Measurements from ENCODE around the gene EIF3F. TPM values are rescaled to one million over a fixed set of nuclear protein-coding genes. Genes with fewer than 3 reads are reported as not detected.

EIF3F gene
- total and polyA plus RNA-seq, 9 of the 15 experiments (the other 6 are each of a cell fraction or from before 2014, with no cell fraction given): 50.1 to 259 (median 135) TPM

GRCh38 chr11:8036002-8036802 lies 49.1 kb downstream of the EIF3F start:
- no peaks in the 10 kb centered on the region for H3K9me3 ChIP-seq (replicated peaks; ENCODE audit: control insufficient read depth, insufficient read depth, low read depth, low read length)
- no peaks in the 10 kb centered on the region for H3K9me1 ChIP-seq (ENCODE audit: control insufficient read depth, insufficient read depth, low read length)
- H3K27me3 ChIP-seq (ENCODE audit: control insufficient read depth in 2 of 2, insufficient read depth in 2 of 2, low read length in 2 of 2): peaks cover 8 to 37% of the 10 kb centered on the region in 2 experiments; a peak in 4 of 5 replicates
- ChIA-PET POLR2A (interaction anchor here (0.7 kb wide), 2 partner anchors 46 to 160 kb away, joined by 3 to 4 read pairs; no protein-coding TSS in a partner anchor), CTCF (ENCODE audit: low intra/inter-chr PET ratio) (no interaction called here)
- H3K27ac ChIP-seq (ENCODE audit: extremely low read depth, low read depth, low read length): no peak overlapping the region
- DNase-seq (ENCODE audit: extremely low read depth in 1 of 4, low spot score in 3 of 4) (no peak), FAIRE-seq (no peak), ATAC-seq (no peak)
- H3K9ac ChIP-seq (ENCODE audit: insufficient read depth in 1 of 2, low read depth in 2 of 2, low read length in 2 of 2): no peak overlapping the region
- H3K4me3 ChIP-seq: no peak overlapping the region
- no TSS peak for BruUV-seq (replicated peaks)
- H3K4me1 ChIP-seq (replicated peaks in 1 of 2; ENCODE audit: control insufficient read depth in 2 of 2, insufficient read depth in 2 of 2, low read length in 2 of 2): no peaks in the 10 kb centered on the region; a peak in 1 of 5 replicates
- intact Hi-C loops (cut with micrococcal nuclease): no loop called here
- no peak overlapping the region for H3K4me2 ChIP-seq (ENCODE audit: insufficient read depth, low read length)
- no peaks in the 10 kb centered on the region for H3K79me2 ChIP-seq (ENCODE audit: control insufficient read depth, insufficient read depth, low read length)
- peaks cover 12% of the 10 kb centered on the region for H4K20me1 ChIP-seq (replicated peaks; ENCODE audit: control insufficient read depth, insufficient read depth, low read length)
- no peak for TF ChIP-seq RNF2 (IDR thresholded peaks at IDR 0.05)
- TF ChIP-seq ZNF445 (CRISPR knock-in tag; IDR thresholded peaks at IDR 0.05; ENCODE audit: low read depth): no peak
- no peak for TF ChIP-seq PHTF2 (CRISPR knock-in tag; IDR thresholded peaks at IDR 0.05)
- TF ChIP-seq CGGBP1 (CRISPR knock-in tag; IDR thresholded peaks at IDR 0.05): no peak
- no peak for TF ChIP-seq PTRF (tag; IDR thresholded peaks at IDR 0.05)
- no peak for TF ChIP-seq ZNF239 (CRISPR knock-in tag; IDR thresholded peaks at IDR 0.05)
- TF ChIP-seq HNRNPLL (IDR thresholded peaks at IDR 0.05; ENCODE audit: low read depth, low read length, poor library complexity, severe bottlenecking): no peak
- no peak for TF ChIP-seq XRCC3 (IDR thresholded peaks at IDR 0.05)
- H3K36me3 ChIP-seq (ENCODE audit: control insufficient read depth, insufficient read depth, low read length): no peaks in the 10 kb centered on the region
- in situ Hi-C loops (cut with MboI): no loop called here
- no peak overlapping the region for H2AFZ ChIP-seq (ENCODE audit: low read depth, low read length)
- 0% methylated on average over 5 of the region's 5 CpGs for WGBS (ENCODE audit: insufficient coverage, low coverage, missing lambda C conversion rate)

Measured in K562 (cell line).